Hematopoietic multipotent progenitor cell treated with erythropoietin and hydrocortisone succinate and interleukin-3 and kit ligand, for 8 days (in vitro differentiated cells): Measurements from ENCODE around the gene ACTL8.
"Not testable (repeated sequence)": the region's sequence is repeated elsewhere in the genome, so short reads cannot be mapped to it uniquely, and the experiment has no call there.

Source experiments
- DNase-seq: peaks from one replicate; pipeline ENCODE4 v3.0.0-alpha.2; 2015

Gene ACTL8

DNA sequence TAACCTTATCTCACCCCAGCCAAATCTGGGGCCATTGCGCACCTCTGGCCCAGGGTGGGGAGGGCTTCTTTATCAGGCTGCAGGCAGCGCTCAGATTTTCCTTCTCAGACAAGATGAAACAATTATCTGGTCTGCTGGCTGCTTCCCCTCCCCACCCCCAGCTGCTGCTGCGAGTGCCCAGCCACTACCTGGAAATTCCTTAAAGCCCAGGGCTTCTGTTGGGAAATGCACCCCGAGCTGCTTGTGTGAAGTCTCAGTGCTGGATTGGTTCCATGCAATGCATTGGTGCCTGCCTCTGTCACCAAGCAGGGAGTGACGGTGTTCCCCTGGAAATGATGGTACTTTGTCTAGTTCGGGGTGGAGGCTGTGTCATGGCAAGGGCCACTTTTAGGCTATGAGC lies 18.5 kb upstream of the ACTL8 start:
- no peak for DNase-seq

DNA sequence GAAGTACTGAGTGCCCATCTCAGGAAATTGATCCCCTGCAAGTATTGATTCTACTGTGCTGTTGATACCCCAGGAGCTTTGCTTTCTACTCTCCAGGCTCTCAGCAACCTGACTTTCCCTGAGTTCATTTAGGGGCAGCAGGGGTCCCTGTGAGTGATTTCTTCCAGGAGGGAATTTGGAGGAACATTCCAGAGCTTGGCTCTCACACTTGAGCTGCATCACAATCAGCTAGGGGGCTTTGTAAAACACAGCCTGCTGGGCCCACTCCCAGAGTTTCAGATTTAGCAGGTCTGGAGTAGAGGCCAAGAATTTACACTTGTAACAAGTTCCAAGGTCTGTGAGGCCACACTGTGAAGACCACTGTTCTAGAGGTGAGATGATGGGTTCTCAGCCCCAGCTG lies 16.1 kb upstream of the ACTL8 start:
- no peak for DNase-seq

DNA sequence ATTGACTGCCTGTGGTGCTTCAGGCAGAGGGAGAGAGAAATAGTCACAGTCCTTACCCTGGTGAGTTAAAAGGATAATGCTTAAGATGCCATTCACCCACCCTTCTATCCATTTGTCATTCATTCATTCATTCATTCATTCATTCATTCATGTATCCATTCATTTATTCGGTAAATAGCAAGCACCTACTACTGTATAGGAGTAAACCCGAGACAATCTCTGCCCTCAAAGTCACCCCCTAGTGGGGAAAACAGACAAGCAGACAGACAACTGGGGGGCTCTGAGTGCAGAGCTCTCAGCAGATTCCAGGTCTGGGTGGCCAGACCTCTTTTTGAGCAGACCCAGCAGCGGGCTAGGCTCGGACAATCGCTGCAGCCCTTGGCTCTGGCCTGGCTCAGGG lies 14.1 kb upstream of the ACTL8 start:
- no peak for DNase-seq

DNA sequence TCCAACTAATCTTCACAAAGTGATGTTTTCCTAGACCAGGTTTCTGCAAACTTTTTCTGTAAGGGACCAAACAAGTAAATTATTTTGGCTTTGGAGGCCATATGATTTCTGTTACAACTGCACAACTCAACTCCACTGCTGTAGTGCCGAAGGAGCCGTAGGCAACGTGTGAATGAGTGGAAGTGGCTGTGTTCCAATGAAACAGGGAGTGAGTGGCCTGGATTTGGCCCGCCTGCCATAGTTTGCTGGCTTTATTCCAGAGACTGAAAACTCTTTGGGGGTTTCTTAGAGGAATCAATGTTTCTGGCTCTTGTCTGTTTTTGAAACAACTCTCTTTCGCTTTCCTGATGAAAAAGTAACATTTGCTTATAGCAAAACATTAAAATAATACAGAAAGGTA lies 12.6 kb upstream of the ACTL8 start:
- no peak for DNase-seq

- DNase-seq: no peak
Measured at GRCh38 chr1:17743008-17743647, 12.0 kb upstream of the ACTL8 start.

DNA sequence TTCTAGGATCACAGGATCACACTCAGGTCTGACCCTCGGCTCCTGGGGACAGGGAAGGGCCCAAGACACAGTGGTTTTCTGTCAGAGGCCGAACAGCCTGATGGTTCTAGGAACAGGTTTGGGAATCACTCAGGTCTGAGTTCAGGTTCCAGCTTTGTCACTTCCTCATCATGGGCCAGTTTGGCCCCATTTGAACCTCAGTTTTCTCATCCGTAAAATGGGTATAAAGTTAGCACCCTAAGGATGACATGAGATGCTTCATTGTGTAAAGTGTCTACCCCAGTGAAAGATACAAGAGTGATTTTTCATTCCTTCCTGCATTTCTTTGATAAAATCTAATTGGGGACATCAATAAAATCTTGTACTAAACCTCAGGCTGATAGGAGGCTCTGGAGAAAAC lies 11.2 kb upstream of the ACTL8 start:
- DNase-seq: no peak

DNA sequence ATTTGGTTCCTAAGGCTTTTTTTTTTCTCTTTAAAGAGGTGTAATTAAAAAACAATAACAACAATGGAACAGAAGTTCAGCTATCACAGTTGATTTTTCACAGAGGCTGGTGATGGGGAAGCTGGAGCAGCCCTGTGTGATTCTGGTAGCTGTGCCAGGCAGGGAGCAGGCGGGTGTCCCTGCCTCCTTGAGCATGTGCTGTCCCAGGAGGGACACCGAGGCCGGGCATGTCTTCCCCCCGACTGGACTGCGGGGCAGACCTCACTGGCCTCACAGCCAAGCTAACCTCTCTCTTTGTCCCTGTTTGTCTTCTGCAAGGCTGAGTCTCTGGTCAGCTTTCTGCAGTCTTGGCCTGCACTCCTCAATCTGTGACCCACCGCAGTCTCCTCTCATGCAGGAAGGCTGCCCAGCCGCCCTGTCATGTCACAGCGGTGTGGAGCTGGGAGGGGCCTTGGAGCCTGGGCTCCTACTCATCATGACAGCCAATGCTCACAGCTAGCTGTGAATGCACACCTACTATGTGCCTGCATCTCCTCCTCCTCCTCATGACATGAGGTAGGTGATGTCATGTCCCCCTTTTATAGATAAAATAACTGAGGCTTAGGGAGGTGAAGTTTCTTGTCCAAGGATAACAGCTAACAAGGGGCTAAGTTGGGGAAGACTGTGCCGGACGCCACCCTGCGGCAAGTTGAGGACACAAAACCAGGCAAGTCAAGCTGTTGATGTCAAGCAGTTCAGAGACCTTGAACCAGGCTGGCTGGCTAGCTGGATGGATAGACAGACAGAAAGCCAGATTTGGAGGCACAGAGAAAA lies 10.3 kb upstream of the ACTL8 start:
- DNase-seq: no peak

- DNase-seq: no peak
Measured at GRCh38 chr1:17745479-17745955, 9.6 kb upstream of the ACTL8 start.

GRCh38 chr1:17746281-17746680 lies 8.9 kb upstream of the ACTL8 start:
- DNase-seq: not testable (repeated sequence)

DNA sequence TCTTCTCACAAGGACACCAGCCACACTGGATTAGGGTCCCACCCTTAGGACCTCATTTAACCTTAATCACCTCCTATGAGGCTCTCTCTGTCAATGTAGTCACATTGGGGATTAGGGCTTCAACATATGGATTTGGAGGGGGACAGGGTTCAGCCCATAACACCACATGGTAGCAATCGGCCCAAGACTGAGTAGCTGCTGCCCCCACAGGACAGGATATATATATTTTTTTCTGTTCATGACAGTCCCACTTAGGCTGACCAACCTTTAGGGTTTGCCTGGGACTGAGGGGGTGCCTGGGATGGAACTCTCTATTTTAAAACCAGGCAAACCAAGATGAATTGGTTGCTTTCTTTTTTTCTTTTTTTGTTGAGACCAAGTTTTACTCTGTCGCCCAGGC lies 8.2 kb upstream of the ACTL8 start:
- DNase-seq: no peak

DNA sequence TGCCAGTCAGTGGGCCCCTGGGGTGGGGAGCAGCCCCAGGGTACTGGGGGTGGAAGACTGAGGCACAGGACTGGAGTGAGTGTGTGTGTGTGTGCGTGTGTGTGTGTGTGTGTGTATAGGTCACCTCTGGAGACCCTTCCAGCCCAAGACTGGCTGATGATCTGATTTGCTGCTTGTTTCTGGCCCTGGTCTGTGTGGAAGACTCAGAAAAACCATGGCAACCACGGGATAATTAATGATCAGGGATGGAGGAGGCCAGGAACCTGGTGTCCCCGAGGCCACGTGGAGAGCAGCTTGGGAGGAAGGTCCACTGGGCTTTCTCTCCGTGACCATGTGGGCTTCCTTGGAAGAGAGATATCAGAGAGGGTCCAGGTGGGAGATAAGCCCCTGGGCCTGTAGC lies 4.8 kb upstream of the ACTL8 start:
- DNase-seq: no peak

DNA sequence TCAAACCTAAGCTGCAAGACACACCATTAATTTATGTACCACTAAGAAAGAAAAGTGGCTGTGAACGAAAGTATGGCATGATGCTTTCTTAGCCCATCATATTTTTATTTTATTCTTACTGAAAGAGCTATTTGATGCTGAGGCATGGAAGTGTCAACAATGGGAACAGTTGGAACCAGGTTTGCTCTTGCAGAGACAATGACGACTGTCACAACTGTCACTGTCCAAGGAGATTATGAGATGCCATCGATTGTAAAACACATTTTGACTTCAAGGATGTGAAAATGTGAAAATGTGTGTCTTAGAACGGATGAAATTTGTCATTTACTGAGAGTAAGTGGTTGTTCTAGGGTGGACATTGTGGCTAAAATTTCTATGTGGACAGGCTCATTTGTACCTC lies 2.8 kb upstream of the ACTL8 start:
- DNase-seq: no peak

- DNase-seq: no peak
Measured at GRCh38 chr1:17757426-17757825, 2.3 kb downstream of the ACTL8 start.

GRCh38 chr1:17759114-17759513 lies 4.0 kb downstream of the ACTL8 start:
- peak; percentile 33 for DNase-seq

GRCh38 chr1:17762313-17762712 lies 7.2 kb downstream of the ACTL8 start:
- DNase-seq: no peak

- DNase-seq: no peak
Measured at GRCh38 chr1:17763417-17763816, 8.3 kb downstream of the ACTL8 start.

DNA sequence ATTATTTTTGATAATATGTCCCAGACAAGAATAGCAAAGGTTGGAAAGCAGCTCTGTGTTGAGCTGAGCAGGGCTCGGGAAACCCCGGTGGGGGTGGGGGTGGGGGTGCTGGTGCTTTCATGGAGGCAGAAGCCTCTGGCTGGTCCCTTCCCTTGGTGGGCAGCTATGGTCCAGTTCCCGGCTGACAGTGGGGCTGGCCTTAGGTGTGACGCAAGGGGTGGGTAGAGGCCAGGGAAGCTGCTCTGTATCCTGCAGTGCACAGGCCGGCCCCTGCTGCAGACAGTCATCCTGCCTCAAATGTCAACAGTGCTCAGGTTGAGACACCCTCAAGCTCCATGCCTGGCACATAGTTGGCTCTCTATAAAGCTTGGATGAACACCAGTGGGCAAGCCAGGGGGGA lies 8.9 kb downstream of the ACTL8 start:
- no peak for DNase-seq

DNA sequence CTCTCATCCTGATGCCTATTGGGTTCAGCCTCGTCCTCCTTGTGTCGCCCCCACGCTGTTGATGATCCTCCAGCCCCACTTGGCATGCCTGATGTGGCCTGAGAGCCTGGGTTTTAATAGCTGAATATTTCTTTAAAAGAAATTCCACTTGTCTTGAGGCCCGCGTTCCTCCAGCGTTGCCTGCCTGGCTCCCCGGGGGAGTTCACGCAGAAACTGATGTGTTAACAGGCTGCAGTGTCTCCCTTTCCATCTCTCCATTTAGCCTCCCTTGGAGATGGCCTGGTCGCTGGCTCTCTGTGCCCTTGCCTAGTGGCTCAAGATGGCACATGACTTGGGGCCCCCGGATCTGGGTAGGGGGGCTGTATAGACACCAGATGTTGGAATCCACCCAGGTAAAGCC lies 9.5 kb downstream of the ACTL8 start:
- DNase-seq: no peak

DNA sequence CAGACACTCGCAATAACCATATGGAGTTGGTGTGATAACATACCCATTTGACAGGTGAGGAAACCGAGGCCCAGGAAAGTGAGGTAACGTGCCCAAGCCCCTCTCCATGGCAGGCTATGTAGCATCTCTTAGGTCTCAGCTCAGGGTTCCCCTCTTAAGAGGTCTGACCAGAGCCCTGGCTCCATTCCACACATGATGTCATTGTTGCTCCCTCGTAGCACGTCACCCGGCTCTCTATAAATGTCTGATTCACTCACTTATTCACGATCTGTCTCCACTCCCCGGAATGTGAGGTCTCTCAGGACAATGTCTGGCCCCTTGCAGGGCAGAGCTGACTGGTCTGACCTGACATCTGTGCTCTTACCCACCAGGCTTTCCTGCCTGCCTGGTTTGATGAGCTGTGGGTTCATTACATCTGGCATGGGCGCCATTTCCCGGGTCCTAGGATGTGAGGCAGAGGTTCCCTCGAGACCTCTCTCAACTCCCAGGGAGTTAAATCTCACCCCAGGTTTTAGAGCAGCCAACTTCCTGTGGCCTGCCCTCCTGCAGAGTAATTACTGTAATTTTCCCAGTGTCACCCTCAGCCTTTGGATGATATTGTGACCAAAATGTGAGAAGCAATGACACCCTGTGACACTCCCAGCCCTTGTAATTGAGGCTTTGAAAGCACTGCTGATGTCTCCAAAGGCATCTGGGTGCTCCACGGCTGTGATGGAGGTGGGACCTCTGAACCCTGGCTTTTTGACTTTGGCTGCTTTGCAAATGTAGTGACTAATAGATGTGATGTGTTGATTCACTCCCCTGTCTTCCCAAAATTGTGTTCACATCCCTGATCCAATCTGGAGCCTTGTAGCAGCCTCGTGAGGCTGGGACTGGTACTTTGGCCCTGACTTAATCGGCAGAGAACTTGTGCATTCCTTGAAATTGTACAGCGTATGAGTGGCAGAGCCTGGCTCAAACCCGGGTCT lies 10.6 kb downstream of the ACTL8 start:
- no peak for DNase-seq

GRCh38 chr1:17768651-17769241 lies 13.6 kb downstream of the ACTL8 start:
- DNase-seq: no peak

DNA sequence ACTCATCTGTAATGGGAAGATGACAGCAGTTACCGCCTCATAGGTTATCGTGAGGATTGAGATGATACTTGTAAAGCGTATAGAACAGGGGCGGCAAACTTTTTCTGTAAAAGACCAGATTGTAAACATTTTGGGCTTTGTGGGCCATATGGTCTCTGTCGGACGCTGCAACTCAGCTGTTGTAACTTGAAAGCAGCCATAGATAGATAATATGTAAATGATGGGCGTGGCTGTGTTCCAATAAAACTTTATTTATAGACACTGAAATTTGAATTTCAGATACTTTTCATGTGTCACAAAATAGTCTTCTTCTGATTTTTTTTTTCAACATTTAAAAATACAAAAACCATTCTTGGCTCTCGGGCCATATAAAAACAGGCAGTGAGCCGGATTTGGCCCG lies 15.8 kb downstream of the ACTL8 start:
- no peak for DNase-seq

- no peak for DNase-seq
Measured at GRCh38 chr1:17772615-17773212, 17.6 kb downstream of the ACTL8 start.
